HG03432 (cell line): ENCODE results near the gene FAM174B.

ENCODE experiments used
- ATAC-seq: cut with Tn5 transposase; IDR thresholded peaks from one replicate; pipeline ENCODE4 v1.9.1; 2021; ENCODE audit warnings: mild to moderate bottlenecking, moderate library complexity; ENCODE audit not compliant: unreplicated experiment

Gene FAM174B

DNA sequence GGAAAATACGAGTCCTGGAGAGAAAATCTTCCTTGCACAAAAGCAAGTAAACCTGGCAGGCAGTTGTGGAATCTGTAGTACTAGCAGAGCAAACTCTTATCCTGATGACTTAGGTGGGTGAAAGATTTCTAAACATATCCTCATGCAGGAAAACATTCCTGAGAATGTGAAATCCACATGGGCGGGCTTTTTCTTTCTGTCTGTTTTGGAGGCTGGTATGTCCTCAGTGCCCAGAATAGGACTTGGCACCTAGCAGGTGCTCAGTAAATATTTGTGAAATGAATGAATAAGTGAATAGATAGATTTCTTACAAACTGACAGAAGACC, 53.3 kb downstream of the FAM174B start:
- no peak for ATAC-seq

DNA sequence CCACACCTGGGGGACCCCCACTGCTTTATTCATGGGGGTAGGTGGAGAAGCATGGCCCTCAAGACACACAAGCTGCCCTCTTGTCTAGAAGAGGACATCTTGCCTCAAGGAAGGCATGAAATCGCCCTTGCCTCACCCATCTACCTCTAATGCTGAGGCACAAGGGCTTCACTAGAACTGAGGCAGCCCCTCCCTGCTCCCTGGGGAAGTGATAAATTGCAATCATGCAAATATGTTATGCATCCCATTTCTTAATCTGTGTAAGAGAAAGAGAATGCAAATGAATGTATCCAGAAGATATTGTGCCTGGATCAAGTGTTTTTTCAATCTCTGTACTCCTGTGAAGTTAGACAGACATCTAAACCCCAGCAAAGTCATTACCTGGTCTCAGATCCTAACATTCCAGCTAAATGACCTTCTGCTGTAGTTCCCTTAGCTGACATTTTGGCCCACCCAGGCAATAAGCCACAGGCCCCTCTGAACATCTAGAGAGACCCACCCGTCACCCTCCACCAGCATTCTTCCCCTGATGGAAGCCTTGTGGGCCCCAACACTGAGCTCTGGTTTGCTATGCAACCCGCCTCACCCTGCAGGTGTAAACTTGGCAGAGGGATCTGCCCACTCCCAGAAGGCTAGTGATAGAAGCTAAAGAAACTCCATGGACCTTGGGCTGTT, 53.8 kb downstream of the FAM174B start:
- no peak for ATAC-seq

DNA sequence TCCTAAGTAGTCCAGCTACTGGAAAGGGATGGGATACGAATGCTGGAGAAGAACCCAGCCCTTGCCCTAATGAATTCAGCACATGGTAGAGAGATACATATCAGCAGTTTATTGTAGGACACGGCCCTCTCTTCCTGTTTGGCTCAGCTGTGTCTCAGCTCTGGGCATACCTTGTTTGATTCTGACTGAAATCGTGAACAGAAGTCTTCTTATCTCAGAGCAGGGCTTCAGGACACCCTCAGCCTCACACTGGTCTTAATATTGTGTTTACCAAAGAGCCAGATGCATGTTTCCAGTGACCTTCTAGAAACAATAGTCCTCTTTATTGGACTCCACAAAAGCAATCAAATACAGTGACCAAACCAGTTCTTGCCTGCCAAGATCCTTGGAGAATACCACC, 54.7 kb downstream of the FAM174B start:
- no peak for ATAC-seq

DNA sequence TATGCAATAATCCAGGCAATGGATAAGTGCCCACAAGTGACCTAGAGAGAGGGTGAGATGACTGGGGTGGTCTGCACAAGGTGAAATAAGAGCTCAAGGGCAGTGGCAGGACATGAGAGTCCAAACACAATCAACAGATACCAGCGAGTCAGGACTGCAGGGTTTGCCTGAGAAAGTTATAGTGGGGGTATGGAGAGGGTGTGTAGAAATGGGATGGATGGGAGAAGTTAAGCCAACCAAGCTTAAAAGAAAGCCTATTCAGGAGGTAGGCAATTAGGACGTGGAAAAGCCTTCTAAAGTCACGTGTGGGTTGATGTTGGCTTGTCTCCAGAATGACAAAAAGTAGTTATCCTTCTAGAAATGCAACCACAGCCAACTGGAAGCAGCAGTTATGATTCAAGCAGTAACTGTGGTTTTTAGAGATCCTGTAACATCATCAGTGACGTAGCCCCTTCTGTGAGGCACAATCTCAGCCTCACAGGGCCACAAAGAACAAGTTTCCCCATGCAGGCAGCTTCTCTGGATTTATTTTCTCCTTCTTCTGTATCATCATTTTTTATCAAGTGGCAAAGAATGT, 56.1 kb downstream of the FAM174B start:
- no peak for ATAC-seq

DNA sequence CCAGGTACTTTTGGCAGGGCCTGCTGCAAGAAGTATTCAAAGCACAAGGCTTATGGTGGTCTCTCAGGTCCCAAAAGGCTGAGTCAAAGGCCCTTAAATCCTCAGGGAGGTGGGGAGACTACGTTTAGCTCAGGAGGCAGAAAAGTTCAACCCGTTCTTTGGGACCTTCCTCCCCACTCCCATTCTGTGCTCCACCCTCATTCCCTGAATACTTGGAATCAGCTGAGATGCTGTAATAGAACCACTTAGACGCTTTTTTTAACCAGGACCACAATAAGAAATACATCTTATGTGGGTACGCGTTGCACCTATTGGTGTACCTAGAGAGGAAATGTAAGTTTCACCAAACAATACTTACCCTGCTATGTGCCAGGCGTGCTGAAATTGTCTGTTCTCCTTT, 58.0 kb downstream of the FAM174B start:
- ATAC-seq = no peak

DNA sequence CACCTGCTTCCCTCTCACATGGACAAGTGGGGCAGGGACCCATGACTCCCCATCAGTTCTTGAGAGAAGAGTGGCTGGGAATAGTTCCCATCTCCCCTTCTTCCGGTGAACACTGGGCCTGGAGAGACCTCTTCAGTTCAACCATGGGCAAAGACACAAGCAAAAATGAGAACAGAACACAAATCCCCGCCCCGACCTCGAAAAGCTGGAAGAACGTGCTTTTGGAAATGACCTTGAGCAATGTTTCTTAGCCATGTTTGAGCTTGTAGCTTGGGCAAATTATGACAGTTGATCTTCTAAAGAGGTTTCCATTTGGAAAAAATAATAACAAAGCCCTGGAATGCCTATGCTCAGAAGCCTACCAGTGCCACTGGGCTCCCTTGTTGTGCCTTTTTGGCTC, 59.0 kb downstream of the FAM174B start:
- no peak for ATAC-seq

DNA sequence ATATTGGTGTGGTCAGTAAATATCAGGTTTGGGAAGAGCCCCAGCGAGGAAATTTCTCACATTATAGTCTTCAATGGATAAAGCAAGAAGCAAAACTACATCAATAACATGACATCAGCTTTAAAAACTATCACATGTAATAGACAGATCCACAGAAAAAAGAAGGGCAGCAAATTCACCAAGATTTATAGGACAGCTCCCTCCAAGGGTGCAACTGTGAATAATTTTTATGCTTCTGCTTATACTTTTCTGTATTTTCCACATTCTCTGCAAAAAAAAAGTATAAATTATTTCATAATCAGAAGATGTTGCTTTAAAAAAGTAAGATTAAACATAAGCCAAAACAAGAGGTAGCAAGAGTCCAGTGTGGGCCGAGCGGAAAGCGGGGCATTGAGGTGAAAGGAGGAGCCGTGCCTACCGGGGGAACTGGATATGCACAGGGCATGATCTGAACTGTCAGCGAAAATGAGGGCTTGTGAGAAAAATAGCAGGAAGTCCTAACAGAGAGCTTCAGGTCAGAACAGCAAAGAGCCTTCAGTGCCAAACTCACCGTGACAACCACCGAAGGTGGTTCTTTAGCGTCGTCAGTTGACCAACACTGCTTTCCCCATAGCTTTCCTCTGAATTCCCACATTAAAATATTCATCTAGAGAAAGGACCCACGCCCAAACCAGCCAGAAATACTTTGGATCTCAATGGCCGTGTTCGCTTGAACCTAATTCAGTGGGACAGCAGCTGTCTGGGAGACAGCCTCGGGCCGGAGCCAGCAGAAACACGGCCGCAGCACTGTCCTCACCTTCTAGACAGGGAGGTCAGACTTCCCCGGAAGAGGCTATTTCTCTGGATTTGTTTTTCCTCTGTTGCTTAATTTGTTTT, 59.8 kb downstream of the FAM174B start:
- no peak for ATAC-seq

DNA sequence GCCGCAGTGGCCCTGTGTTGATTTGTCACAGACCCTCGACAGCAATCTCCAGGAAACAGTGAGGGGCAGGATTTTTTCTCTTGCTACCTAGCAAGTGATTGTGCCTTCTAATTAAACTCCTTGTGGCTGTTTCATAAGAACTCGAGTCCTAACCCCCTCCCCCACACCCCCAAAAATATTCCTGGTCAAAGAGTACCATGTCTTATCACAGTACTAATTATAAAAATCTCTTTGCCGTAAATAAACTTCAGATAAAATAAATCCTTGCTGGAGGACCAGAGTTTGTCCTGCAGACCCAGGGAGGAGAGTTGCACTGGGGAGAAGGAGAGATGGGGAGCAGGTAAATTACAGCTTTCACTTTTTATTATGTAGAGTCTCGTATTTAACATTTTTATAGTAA, 64.3 kb downstream of the FAM174B start:
- no peak for ATAC-seq

DNA sequence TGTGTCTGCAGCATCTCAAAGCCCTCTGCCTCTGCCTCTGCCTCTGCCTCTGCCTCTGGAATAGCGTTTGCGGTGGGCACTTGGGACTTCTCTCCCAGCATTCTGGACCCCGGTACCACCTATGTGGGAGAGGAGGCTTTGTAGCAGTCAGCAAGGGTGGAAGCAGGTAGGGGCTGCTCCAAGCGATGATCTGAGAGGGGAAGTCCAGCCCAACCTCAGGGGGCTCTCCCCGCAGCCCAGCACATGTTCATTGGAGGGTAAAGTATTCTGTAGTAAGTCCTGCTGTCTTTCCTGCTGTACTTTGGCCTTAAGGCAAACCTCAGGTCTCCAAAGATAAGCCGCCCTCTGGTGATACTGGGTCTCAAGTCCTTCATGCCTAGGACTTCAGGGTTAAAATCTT, 68.6 kb downstream of the FAM174B start:
- ATAC-seq = no peak

DNA sequence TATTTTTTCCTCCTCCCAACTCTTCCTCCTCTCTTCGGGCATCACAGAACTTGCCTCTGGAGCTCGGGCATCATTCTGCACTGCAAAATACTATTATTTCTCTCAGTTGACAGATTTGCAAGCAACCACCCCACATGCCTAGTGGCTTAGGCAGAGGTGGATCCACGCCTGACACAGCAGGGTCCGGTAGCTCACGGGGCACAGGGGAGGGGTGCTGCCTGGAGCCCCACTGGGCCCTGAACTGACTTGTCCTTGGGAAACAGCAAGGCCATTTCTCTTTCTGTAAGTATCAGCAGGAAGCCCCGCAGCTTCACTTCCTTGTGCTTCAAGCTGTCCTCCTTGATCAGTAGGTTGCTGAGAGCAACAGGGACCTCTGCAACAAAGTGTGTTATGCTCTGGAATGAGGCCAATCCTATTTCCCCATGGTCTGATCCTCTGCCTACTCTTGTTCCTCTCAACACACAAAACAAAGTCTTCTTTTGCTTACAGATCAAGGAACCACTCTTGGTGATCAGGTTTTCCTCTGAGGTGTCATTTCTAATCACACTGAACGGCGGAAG, 69.1 kb downstream of the FAM174B start:
- ATAC-seq = no peak

DNA sequence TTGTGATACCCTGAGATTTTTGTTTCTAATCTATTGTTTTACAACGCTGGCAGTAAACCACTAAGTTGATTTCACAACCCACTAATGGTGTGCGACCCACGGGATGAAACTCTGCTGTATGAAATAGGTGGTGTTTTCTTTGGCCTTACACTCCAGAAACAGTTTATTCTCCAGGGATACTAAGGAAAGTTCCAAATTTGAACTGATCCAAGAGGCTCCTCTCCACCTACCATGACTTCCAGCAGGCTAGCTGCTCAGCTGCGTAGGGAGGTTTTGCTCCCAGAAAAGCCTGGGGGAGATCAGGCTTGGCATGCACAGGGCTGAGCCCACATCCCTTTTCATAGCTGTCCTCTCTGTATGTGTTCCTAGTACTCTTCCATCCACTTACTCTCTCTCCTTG, 71.5 kb downstream of the FAM174B start:
- no peak for ATAC-seq

DNA sequence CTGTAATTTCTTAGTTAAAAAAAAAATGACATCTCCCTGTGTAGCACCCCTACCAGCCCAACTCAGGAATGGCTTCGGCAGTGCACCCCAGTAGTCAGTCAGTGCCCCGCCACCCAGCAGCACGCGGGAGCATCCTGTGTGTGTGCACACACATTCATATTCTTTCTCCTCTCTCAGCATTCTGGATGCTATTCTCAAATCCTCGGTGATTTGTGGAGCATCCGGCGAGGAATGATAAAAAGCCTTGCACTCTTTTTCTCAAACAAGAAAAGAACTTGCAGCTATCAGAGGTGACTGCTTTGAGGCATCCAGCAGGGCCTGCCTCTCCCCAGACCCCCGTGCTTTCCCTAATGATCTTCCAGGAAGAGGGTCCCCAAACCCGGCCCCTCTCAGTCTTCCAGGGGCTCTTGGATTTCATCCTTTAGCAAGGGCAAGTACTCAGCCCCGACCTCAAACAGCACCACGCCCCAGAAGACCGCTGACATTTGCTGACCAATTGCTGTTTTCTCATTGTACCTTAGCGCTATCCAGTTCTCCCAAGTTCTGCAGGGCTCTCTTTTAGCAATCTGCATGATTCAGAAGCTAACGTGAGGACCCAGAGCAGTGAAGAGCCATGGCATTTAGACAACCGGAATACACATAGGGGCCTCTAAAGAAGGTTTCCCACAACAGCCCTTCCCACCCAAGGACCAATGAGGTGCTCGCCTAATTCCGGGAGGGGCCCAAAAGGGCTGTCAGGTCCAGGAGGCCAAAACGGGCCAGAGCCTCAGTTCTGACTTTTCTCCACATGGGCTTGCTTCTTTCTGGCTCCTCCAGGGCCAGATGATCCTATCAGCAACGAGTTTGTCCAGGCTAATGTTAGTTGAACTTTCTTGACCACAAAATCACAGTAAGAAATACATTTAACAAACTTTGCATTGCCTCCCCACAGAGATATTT, 72.2 kb downstream of the FAM174B start:
- no peak for ATAC-seq

DNA sequence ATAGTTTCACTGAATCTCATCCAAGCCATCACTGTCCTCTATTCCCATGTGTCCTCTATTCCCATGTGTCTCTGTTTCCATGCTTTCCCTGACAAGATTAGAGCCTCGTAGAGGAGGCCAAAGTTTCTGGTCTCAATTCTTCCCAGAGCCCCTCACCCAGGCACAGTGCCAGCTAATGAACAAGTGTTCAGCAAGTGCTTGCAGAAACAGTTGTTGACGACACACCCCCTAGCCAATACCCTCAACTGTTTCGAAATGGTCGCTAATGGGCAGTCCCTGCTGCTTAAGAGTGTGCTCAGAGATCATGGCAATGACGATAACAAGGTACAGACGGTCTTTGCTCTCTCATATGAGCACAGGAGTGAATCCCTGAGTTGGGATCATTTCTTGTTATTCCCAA, 73.4 kb downstream of the FAM174B start:
- no peak for ATAC-seq

DNA sequence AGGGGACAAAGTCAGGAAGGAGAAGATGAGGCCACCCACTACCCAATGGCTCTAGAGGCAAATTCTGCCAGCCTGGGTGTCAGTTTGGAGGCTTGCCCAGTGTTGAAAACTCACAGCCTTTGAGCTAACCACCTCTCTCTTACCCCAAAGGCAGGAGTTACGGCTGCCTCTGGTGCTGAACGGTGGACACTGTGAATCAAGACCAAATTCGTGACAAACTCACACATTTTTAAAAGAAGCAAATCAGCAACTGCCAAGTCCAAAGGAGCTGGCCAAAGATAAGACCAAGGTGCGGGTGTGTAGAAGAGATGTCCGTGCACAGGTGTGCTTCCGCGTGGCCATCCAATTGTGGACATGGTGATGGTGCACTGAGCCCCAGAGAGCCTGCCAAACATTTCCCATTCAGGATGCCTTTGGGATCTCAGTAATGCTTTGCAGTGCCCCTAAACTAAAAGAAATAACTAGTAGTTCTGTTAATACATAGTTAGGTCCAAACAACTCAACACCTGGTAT, 74.6 kb downstream of the FAM174B start:
- no peak for ATAC-seq

DNA sequence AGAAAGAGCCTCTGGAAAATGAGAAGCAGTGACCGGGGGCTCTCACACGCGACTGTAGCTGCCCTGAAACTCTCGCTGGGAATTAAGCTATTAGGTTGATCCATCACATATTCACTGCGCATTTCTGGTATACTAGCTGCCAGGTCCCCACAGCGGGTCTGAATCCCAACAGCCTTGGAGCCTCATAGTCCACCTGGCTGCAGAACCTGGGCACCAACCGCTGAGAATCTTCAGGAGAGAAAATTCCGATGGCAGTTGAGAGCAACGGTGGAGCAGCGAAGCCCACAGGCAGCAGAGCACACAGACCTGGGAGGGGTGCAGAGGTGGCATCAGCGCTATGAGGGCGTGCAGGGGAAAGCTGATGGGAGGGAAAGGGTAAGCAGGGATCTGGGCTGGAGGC, 75.1 kb downstream of the FAM174B start:
- no peak for ATAC-seq

DNA sequence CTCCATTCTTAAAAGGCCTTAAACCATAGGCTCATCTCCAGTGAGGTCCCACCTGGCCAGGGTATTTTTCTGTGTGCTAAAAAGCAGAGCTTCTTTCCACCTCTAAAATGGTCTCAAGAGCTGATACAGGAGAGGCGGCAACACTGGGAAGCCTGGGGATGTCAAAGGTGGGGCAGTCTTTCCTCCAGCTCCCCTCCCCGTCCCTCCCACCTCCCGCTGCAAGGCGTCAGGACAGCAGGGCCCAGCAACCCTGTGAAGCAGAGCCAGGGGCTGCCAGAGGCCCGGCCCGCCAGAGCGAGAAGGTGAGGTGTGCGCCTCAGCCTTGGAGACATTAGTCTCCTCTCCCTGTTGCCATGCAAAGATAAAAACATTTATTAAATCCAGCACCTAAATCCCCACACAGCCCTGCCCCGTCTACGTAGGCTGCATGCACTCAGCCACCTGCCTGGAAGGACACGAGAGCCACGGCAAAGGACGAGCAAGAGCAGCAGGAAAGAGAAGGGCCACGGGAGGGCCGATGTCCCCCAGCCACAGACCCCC, 75.6 kb downstream of the FAM174B start:
- no peak for ATAC-seq

DNA sequence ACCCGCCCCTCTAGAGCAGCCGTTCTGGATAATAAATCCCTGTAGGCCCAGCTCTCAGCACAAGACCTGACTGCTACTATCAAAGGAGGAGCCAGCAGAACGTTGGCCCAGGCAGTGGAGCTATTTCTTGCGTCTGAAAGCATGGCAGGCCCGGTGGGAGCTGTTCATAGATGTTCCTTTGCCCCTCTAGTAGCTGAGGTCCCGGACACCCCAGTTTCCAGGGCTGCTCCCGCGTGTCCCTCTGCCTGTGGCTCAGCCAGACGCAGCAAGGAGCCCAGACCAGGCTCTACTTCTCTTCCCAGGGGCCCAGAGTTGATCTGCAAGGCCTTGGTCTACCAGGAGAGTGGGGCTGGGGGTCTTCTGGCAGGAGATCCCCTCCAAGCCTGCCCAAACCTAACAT, 76.1 kb downstream of the FAM174B start:
- no peak for ATAC-seq

DNA sequence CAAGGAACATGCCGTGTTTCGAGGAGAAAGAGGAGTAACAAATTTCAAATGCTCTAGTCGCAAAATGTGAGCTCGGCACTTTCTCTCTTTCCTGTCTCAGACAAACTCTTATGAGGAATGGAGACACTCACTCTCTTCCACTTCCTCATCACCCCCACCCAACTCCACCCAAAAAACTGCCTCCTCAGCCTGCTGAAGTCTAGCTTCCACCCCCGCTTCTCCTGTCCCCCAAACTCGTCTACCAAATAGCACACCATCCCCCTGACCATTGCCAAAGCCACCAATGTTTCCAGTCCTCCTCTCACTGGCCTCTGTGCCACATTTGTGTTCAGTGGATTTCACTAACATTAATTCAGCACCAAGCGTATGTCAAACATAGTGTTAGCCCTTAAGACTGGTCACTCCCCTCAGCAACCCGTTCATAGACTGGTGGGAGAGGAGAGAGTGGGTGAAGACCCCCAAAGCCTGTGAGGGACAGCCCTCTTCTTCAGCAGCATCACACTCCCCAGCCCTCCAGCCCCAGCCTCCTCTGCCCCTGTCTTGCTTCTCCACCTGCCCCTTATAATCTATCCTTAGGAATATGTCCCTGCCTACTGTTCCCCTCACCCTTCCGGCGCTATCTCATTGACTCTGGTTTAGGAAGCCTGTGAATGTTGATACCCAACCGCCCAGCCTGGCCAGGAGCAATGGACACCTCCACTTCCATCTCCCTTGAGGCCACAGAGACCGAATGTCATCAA, 77.3 kb downstream of the FAM174B start:
- no peak for ATAC-seq

DNA sequence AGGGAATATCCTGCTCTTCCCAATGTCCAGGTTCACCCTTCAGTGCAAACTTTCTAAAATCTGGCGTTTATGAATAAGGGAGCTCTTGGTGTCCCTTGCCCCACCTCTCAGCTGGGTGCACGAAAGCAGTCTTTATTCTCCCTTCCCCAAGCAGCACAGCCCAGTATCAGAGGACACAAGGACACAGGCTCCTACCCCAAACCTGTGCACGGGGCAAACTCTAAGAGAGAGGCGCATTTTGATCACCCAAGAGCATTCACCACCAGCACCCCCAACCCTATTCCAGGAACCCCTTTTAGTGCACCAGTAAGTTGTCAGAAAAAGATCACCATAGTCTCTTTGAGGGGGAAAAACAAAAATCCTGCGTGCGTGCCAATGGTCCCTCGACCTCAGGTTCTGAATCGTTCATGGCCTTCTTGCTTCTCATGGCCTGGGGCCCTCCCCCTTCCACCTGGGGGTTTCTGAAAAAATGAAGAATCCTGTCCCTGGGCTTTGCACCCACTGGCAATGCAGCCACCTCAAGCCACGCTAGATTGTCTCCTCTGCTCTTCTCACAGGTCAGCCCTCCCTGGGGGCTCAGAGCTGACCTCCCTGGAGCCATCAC, 78.9 kb downstream of the FAM174B start:
- no peak for ATAC-seq
